Nephron (organoid): ENCODE data around the gene SPIRE1.

Experiments
- H3K27ac Mint-ChIP-seq, 3 experiments: 2 replicates each; pipeline ENCODE4 v1.8.0; 2020; ENCODE audit warnings: mixed read lengths in 3 of 3, mild to moderate bottlenecking in 2 of 3, moderate library complexity in 1 of 3
- H3K27me3 Mint-ChIP-seq: 2 replicates; pipeline ENCODE4 v1.8.0; 2021; ENCODE audit warnings: low read depth, mild to moderate bottlenecking, moderate library complexity, mixed read lengths
- H3K36me3 Mint-ChIP-seq: 2 replicates; pipeline ENCODE4 v1.8.0; 2020; ENCODE audit warnings: low read depth, mixed read lengths
- H3K4me1 Mint-ChIP-seq: 2 replicates; pipeline ENCODE4 v1.8.0; 2020; ENCODE audit warnings: mixed read lengths
- H3K4me3 Mint-ChIP-seq, 3 experiments: 2 replicates each; pipeline ENCODE4 v1.8.0; 2020; ENCODE audit warnings: mild to moderate bottlenecking in 3 of 3, mixed read lengths in 3 of 3, moderate library complexity in 2 of 3
- H3K9me3 Mint-ChIP-seq: 2 replicates; pipeline ENCODE4 v1.8.0; 2020; ENCODE audit warnings: mixed read lengths
- CTCF ChIP-seq, 3 experiments: fragments of 200-600 bp; sonication (generic); IDR thresholded peaks; one replicate each; pipeline ENCODE4 v1.5.0; 2021; ENCODE audit warnings: antibody characterized with exemption in 3 of 3; ENCODE audit not compliant: unreplicated experiment in 3 of 3

Gene SPIRE1

DNA sequence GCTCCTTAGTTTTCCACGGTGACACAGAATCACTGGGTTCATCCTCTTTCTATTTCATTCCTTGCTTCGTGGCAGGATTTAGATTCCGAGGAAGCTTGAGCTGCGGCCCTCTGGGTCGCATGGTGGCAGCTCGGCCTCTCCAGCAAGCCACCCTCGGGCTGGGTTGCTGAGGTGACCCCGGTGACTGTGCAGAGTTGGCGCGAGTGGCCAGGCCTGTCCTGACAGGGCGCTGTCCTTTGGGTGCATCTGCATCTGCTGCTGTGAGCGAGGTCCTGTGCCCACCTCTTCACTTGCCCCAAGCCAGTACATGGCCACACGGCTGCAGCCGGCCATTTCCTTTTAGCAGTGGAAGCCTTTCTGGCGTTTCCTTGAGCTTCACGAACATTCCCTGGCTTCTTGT is 228.4 kb downstream of the SPIRE1 start:
- no peaks in the 10 kb centered on the region for H3K27me3 Mint-ChIP-seq
- no peak for TF ChIP-seq CTCF (IDR thresholded peaks at IDR 0.05; ENCODE audit: unreplicated experiment in 3 of 3)
- no peaks in the 10 kb centered on the region for H3K9me3 Mint-ChIP-seq
- H3K27ac Mint-ChIP-seq, result no peak overlapping the region
- H3K4me1 Mint-ChIP-seq, result no peaks in the 10 kb centered on the region
- H3K4me3 Mint-ChIP-seq, result no peak overlapping the region
- H3K36me3 Mint-ChIP-seq, result peaks cover 16% of the 10 kb centered on the region

DNA sequence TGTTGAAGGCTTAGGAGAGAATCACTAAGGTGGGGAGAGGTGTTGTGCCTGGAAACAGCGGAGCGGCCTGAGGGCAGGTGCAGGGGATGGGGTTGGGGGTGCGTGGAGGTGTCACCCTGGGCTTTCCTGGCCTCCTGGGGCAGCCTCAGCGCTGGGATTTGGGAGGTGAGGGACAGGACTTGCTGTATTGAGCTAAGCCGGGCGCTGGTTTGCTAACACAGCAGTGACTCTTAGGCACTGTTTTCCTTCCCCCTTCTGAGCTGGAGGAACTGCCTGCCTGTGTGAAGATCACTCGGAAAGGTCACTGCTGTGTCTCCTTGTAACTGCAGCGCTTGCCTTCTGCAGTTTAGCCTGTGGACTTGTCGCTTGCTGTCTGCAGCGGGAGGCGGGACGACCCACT is 229.0 kb downstream of the SPIRE1 start:
- Mint-ChIP-seq H3K27ac (no peak overlapping the region), H3K27me3 (no peaks in the 10 kb centered on the region), H3K4me3 (no peak overlapping the region), H3K4me1 (no peaks in the 10 kb centered on the region), H3K36me3 (peaks cover 10% of the 10 kb centered on the region), H3K9me3 (no peaks in the 10 kb centered on the region)
- no peak for TF ChIP-seq CTCF (IDR thresholded peaks at IDR 0.05; ENCODE audit: unreplicated experiment in 3 of 3)

DNA sequence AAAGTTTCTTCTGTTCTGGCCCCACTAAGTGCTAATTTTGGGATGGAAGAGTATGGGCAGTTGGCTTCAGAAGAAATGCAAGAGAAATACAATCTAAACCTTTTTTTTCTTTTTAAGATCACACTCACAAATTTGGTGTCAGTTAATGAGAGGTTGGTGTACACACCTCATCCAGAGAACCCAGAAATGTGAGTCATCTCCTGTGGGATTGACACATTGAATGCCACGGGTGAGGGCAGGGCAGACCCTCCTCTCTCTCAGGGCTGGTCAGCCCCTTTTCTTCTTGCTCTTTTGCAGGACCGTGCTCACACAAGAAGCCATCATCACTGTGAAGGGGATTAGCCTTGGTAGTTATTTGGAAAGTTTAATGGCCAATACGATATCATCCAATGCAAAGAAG is 231.0 kb downstream of the SPIRE1 start:
- no peaks in the 10 kb centered on the region for H3K4me1 Mint-ChIP-seq
- H3K4me3 Mint-ChIP-seq, result no peak overlapping the region
- H3K27me3 Mint-ChIP-seq, result no peaks in the 10 kb centered on the region
- H3K36me3 Mint-ChIP-seq, result peaks cover 4% of the 10 kb centered on the region
- no peak overlapping the region for H3K27ac Mint-ChIP-seq
- no peak for TF ChIP-seq CTCF (IDR thresholded peaks at IDR 0.05; ENCODE audit: unreplicated experiment in 3 of 3)
- no peaks in the 10 kb centered on the region for H3K9me3 Mint-ChIP-seq

- Mint-ChIP-seq H3K4me3 (no peak overlapping the region), H3K27me3 (no peaks in the 10 kb centered on the region), H3K36me3 (peaks cover 4% of the 10 kb centered on the region), H3K27ac (no peak overlapping the region), H3K4me1 (peaks cover 6% of the 10 kb centered on the region), H3K9me3 (no peaks in the 10 kb centered on the region)
- TF ChIP-seq CTCF (IDR thresholded peaks at IDR 0.05; ENCODE audit: unreplicated experiment in 3 of 3), result no peak
These were observed 233.7 kb downstream of the SPIRE1 start for GRCh38 chr18:12424252-12424651.

GRCh38 chr18:12423820-12424219 is 234.1 kb downstream of the SPIRE1 start:
- no peaks in the 10 kb centered on the region for H3K27me3 Mint-ChIP-seq
- no peaks in the 10 kb centered on the region for H3K9me3 Mint-ChIP-seq
- no peak for TF ChIP-seq CTCF (IDR thresholded peaks at IDR 0.05; ENCODE audit: unreplicated experiment in 3 of 3)
- peaks cover 4% of the 10 kb centered on the region for H3K36me3 Mint-ChIP-seq
- H3K4me1 Mint-ChIP-seq, result peaks cover 6% of the 10 kb centered on the region
- no peak overlapping the region for H3K4me3 Mint-ChIP-seq
- no peak overlapping the region for H3K27ac Mint-ChIP-seq

- no peaks in the 10 kb centered on the region for H3K9me3 Mint-ChIP-seq
- no peak overlapping the region for H3K27ac Mint-ChIP-seq
- H3K36me3 Mint-ChIP-seq, result peaks cover 4% of the 10 kb centered on the region
- peaks cover 6% of the 10 kb centered on the region for H3K4me1 Mint-ChIP-seq
- H3K4me3 Mint-ChIP-seq, result no peak overlapping the region
- no peaks in the 10 kb centered on the region for H3K27me3 Mint-ChIP-seq
- no peak for TF ChIP-seq CTCF (IDR thresholded peaks at IDR 0.05; ENCODE audit: unreplicated experiment in 3 of 3)
These were observed 234.5 kb downstream of the SPIRE1 start for GRCh38 chr18:12423393-12423792.
